HEK293T (cell line): ENCODE measurements around the gene TSPAN4.

ENCODE experiments used
- ARNT ChIP-seq: fragments of 450-650 bp; IDR thresholded peaks from 2 replicates; pipeline ENCODE4 v1.6.1; 2017; ENCODE audit warnings: mild to moderate bottlenecking
- BHLHE40 ChIP-seq: fragments of 450-650 bp; IDR thresholded peaks from 2 replicates; pipeline ENCODE4 v1.6.1; 2016; ENCODE audit warnings: mild to moderate bottlenecking, moderate library complexity, borderline replicate concordance
- FOXA1 ChIP-seq: fragments of 450-650 bp; IDR thresholded peaks from 2 replicates; pipeline ENCODE4 v1.6.1; 2016; ENCODE audit warnings: mild to moderate bottlenecking
- FOXK2 ChIP-seq: fragments of 450-650 bp; IDR thresholded peaks from 2 replicates; pipeline ENCODE4 v1.6.1; 2016; ENCODE audit warnings: mild to moderate bottlenecking
- FOXM1 ChIP-seq: fragments of 450-650 bp; IDR thresholded peaks from 2 replicates; pipeline ENCODE4 v1.6.1; 2017; ENCODE audit warnings: mild to moderate bottlenecking, borderline replicate concordance
- HDGF ChIP-seq: fragments of 450-650 bp; IDR thresholded peaks from 2 replicates; pipeline ENCODE4 v1.6.1; 2017; ENCODE audit warnings: antibody characterized with exemption, borderline replicate concordance
- LEF1 ChIP-seq: fragments of 450-650 bp; IDR thresholded peaks from 2 replicates; pipeline ENCODE4 v1.6.1; 2017; ENCODE audit warnings: mild to moderate bottlenecking, borderline replicate concordance
- SP1 ChIP-seq: fragments of 450-650 bp; IDR thresholded peaks from 2 replicates; pipeline ENCODE4 v1.6.1; 2017
- SUZ12 ChIP-seq: fragments of 450-650 bp; IDR thresholded peaks from 2 replicates; pipeline ENCODE4 v1.6.1; 2016; ENCODE audit warnings: mild to moderate bottlenecking
- TF ChIP-seq, protein P1 (sequence below): fragments of 450-650 bp; IDR thresholded peaks from 2 replicates; pipeline ENCODE4 v1.6.1; 2016

- TF ChIP-seq HDGF = no peak
- no peak for TF ChIP-seq LEF1
- TF ChIP-seq ARNT = no peak
- TF ChIP-seq FOXM1 = no peak
- TF ChIP-seq BHLHE40 = no peak
- TF ChIP-seq FOXK2 = no peak
- TF ChIP-seq, protein P1, sequence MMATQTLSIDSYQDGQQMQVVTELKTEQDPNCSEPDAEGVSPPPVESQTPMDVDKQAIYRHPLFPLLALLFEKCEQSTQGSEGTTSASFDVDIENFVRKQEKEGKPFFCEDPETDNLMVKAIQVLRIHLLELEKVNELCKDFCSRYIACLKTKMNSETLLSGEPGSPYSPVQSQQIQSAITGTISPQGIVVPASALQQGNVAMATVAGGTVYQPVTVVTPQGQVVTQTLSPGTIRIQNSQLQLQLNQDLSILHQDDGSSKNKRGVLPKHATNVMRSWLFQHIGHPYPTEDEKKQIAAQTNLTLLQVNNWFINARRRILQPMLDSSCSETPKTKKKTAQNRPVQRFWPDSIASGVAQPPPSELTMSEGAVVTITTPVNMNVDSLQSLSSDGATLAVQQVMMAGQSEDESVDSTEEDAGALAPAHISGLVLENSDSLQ = no peak
- no peak for TF ChIP-seq SP1
- TF ChIP-seq FOXA1 = no peak
- no peak for TF ChIP-seq SUZ12
Measured at GRCh38 chr11:830295-831117, 12.1 kb upstream of the TSPAN4 start.
